ENCODE measurements around the gene PDPK1. TPM values are rescaled to one million over a fixed set of nuclear protein-coding genes. Genes with fewer than 3 reads are reported as not detected.
"Not testable (repeated sequence)": the region's sequence is repeated elsewhere in the genome, so short reads cannot be mapped to it uniquely, and the experiment has no call there.

PDPK1 gene
- total and polyA plus RNA-seq, 2 experiments from 2014 or later: 19.3 to 25.8 TPM

- TF ChIP-seq EZH2phosphoT487 (IDR thresholded peaks at IDR 0.05; ENCODE audit: unreplicated experiment) (no peak), REST (IDR thresholded peaks at IDR 0.05; ENCODE audit: unreplicated experiment) (no peak), STAT1 (IDR thresholded peaks at IDR 0.05; ENCODE audit: unreplicated experiment) (no peak), EZH2 (IDR thresholded peaks at IDR 0.05; ENCODE audit: low read depth, unreplicated experiment) (no peak), ZNF462 (CRISPR knock-in tag; IDR thresholded peaks at IDR 0.05) (no peak), NANOG (IDR thresholded peaks at IDR 0.05; ENCODE audit: borderline replicate concordance) (no peak), JUNB (IDR thresholded peaks at IDR 0.05; ENCODE audit: unreplicated experiment) (no peak)
- TF ChIP-seq, protein P1, sequence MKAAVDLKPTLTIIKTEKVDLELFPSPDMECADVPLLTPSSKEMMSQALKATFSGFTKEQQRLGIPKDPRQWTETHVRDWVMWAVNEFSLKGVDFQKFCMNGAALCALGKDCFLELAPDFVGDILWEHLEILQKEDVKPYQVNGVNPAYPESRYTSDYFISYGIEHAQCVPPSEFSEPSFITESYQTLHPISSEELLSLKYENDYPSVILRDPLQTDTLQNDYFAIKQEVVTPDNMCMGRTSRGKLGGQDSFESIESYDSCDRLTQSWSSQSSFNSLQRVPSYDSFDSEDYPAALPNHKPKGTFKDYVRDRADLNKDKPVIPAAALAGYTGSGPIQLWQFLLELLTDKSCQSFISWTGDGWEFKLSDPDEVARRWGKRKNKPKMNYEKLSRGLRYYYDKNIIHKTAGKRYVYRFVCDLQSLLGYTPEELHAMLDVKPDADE (IDR thresholded peaks at IDR 0.05): no peak
- ATAC-seq (no peak), DNase-seq (ENCODE audit: low spot score) (no peak)
- Histone ChIP-seq H3K36me3 (ENCODE audit: insufficient read depth) (no peaks in the 10 kb centered on the region), H4K20me1 (replicated peaks; ENCODE audit: insufficient read depth) (no peaks in the 10 kb centered on the region), H3K4me3 (no peak overlapping the region), H3K4me1 (ENCODE audit: insufficient read depth) (peaks cover 5% of the 10 kb centered on the region), H3K79me2 (replicated peaks; ENCODE audit: insufficient read depth) (peaks cover 4% of the 10 kb centered on the region), H3K9me2 (ENCODE audit: insufficient read depth) (no peaks in the 10 kb centered on the region), H2AFZ (no peak overlapping the region), H3K4me2 (no peak overlapping the region), H3F3A (replicated peaks; ENCODE audit: low read depth) (peaks cover 17% of the 10 kb centered on the region; the same call in 1 of the 2 replicates), H3K27ac (ENCODE audit: low read depth) (no peak overlapping the region), H3K27me3 (ENCODE audit: insufficient read depth) (peaks cover 5% of the 10 kb centered on the region; the same call in 1 of the 2 replicates)
- no peak overlapping the region for H3K27ac Mint-ChIP-seq
- peak overlapping the region; percentile 48 for H3K4me3 Mint-ChIP-seq
- H3K27me3 Mint-ChIP-seq (ENCODE audit: insufficient read depth, low read depth, poor library complexity): peaks cover 27% of the 10 kb centered on the region
- peaks cover 10% of the 10 kb centered on the region for H3K4me1 Mint-ChIP-seq
- H3K36me3 Mint-ChIP-seq (ENCODE audit: low read depth): no peaks in the 10 kb centered on the region; the same call in 2 of the 3 replicates
- peaks cover 3% of the 10 kb centered on the region; the same call in 1 of the 3 replicates for H3K9me3 Mint-ChIP-seq
Observed at GRCh38 chr16:2533912-2534311, 3.9 kb upstream of the PDPK1 start.

DNA sequence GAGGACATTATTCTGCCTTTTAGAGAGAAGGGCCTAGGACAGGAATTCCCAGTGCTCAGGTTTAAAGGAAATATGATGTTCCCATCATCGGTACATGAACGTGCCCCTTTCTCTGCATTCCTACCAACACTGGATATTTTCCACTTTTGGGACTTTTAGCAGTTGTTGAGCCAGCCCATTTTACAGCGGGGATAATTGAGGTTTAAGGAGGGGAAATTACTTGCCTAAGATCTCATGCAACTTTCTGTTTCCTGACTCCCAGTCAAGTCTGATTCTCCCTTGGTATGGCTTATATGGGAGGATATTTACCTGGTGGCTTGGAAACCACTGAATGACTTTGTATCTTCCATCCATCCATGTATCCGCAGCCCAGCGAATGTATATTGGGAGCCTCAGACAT, 3.5 kb upstream of the PDPK1 start:
- not testable (repeated sequence) for H3K27ac Mint-ChIP-seq

More for the DNA sequence above, 3.5 kb upstream of the PDPK1 start:
- H3K36me3 ChIP-seq (ENCODE audit: insufficient read depth); H3K27ac ChIP-seq (ENCODE audit: low read depth); H3K4me2 ChIP-seq; H3K9me3 Mint-ChIP-seq; ATAC-seq; H3K79me2 ChIP-seq (replicated peaks; ENCODE audit: insufficient read depth); H3K4me3 ChIP-seq; DNase-seq (ENCODE audit: low spot score); H3K27me3 ChIP-seq (ENCODE audit: insufficient read depth); H2AFZ ChIP-seq; H3K4me3 Mint-ChIP-seq; H3K36me3 Mint-ChIP-seq (ENCODE audit: low read depth); H4K20me1 ChIP-seq (replicated peaks; ENCODE audit: insufficient read depth); H3K9me2 ChIP-seq (ENCODE audit: insufficient read depth); H3K4me1 ChIP-seq (ENCODE audit: insufficient read depth): not testable (repeated sequence)
- peaks cover 17% of the 10 kb centered on the region; the same call in 1 of the 2 replicates for H3F3A ChIP-seq (replicated peaks; ENCODE audit: low read depth)
- peaks cover 12% of the 10 kb centered on the region for H3K4me1 Mint-ChIP-seq
- H3K27me3 Mint-ChIP-seq (ENCODE audit: insufficient read depth, low read depth, poor library complexity): peaks cover 25% of the 10 kb centered on the region

All from GM23338 (cell line).